Type B pancreatic cell (in vitro differentiated cells): ENCODE data around the gene NKPD1. TPM values are rescaled to one million over a fixed set of nuclear protein-coding genes. Genes with fewer than 3 reads are reported as not detected.
A peak's percentile ranks its signal among the peaks of the same experiment; 100 is the strongest.

Experiments
- DNase-seq: peaks from one replicate; pipeline ENCODE4 v3.0.0; 2021; ENCODE audit warnings: mixed read lengths; ENCODE audit not compliant: unreplicated experiment; ENCODE audit errors: extremely low spot score
- H3K27ac Mint-ChIP-seq: 2 replicates; pipeline ENCODE4 v1.8.0; 2021; ENCODE audit warnings: mild to moderate bottlenecking, mixed read lengths
- H3K27me3 Mint-ChIP-seq: 2 replicates; pipeline ENCODE4 v1.8.0; 2021; ENCODE audit warnings: mixed read lengths
- H3K36me3 Mint-ChIP-seq: 2 replicates; pipeline ENCODE4 v1.8.0; 2021; ENCODE audit warnings: mixed read lengths
- H3K4me1 Mint-ChIP-seq: one replicate; pipeline ENCODE4 v1.8.0; 2021; ENCODE audit warnings: mixed read lengths; ENCODE audit not compliant: unreplicated experiment
- H3K4me3 Mint-ChIP-seq: 2 replicates; pipeline ENCODE4 v1.8.0; 2021; ENCODE audit warnings: mild to moderate bottlenecking, mixed read lengths
- H3K9me3 Mint-ChIP-seq: 2 replicates; pipeline ENCODE4 v1.8.0; 2021; ENCODE audit warnings: mixed read lengths
- total RNA-seq: library from RNA; stranded (reverse); gene quantifications from 2 replicates; pipeline ENCODE4 v1.2.1, GENCODE V29; 2021; ENCODE audit warnings: low replicate concordance
- TF ChIP-seq, protein P1 (sequence below): fragments of 200-600 bp; sonication (generic); conservative IDR thresholded peaks from 2 replicates; pipeline ENCODE4 v1.5.0; 2021; ENCODE audit warnings: antibody characterized with exemption, mild to moderate bottlenecking

NKPD1 gene
- total RNA-seq, 1 donor from 2014 or later = 0.56 TPM

DNA sequence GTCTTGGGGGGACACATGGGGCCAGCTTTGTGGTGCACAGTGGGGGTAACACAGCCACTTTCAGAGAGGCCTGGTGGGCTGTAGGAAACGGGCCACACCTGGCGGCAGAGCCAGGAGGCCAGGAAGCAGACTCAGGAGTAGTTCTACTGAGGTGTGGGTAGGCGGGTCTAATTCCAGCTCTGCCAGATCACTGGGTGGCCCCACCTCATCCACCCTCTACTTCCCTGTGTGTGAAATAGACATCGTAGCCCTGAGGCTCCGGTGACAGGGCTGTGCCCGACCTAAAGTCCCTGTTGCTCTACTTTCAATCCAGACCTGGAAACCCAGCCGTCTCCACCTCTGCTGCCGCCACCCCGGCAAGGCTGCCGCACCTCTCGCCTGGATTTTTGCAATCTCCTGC lies 4.0 kb downstream of the NKPD1 start:
- Mint-ChIP-seq H3K9me3 (no peaks in the 10 kb centered on the region), H3K4me3 (peak overlapping the region; percentile 68), H3K36me3 (no peaks in the 10 kb centered on the region), H3K27ac (peak overlapping the region; percentile 95), H3K4me1 (peaks cover 19% of the 10 kb centered on the region), H3K27me3 (peaks cover 31% of the 10 kb centered on the region)
- no peak for DNase-seq
- TF ChIP-seq, protein P1, sequence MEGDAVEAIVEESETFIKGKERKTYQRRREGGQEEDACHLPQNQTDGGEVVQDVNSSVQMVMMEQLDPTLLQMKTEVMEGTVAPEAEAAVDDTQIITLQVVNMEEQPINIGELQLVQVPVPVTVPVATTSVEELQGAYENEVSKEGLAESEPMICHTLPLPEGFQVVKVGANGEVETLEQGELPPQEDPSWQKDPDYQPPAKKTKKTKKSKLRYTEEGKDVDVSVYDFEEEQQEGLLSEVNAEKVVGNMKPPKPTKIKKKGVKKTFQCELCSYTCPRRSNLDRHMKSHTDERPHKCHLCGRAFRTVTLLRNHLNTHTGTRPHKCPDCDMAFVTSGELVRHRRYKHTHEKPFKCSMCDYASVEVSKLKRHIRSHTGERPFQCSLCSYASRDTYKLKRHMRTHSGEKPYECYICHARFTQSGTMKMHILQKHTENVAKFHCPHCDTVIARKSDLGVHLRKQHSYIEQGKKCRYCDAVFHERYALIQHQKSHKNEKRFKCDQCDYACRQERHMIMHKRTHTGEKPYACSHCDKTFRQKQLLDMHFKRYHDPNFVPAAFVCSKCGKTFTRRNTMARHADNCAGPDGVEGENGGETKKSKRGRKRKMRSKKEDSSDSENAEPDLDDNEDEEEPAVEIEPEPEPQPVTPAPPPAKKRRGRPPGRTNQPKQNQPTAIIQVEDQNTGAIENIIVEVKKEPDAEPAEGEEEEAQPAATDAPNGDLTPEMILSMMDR = no peak

DNA sequence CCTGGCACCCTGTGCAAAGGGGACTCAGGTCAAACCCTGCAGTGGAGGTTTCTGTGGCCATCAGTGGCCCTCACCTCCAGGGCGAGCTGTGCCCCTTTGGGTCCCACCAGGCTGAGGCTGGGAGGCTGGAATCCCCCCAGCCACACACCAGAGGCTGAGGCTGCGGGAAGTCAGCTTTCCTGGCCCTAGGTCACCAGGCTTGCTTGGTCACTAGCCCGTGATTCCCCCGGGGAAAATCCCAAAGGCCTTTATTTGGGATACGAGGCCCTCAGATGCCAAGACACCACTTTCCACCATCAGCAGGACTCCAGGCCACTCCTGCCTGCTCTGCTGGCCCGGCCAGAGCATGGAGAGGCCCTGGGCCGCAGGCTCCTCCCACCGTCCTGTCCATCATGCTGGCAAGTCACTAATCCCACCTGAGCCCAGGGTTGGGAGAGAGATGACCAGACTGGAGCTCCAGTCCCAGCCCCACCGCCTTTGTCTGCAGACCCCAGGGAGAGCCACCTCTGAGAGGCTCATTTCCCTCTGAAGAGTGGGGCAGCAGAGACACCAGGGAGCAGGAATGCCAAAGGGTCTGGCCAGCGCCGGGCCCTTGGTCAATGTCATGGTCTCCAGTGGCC lies 4.7 kb downstream of the NKPD1 start:
- H3K36me3 Mint-ChIP-seq = no peaks in the 10 kb centered on the region
- H3K4me1 Mint-ChIP-seq = peaks cover 19% of the 10 kb centered on the region
- H3K27me3 Mint-ChIP-seq = peaks cover 36% of the 10 kb centered on the region
- no peak overlapping the region for H3K4me3 Mint-ChIP-seq
- TF ChIP-seq, protein P1 = no peak
- DNase-seq = no peak
- no peaks in the 10 kb centered on the region for H3K9me3 Mint-ChIP-seq
- peak overlapping the region; percentile 95 for H3K27ac Mint-ChIP-seq

DNA sequence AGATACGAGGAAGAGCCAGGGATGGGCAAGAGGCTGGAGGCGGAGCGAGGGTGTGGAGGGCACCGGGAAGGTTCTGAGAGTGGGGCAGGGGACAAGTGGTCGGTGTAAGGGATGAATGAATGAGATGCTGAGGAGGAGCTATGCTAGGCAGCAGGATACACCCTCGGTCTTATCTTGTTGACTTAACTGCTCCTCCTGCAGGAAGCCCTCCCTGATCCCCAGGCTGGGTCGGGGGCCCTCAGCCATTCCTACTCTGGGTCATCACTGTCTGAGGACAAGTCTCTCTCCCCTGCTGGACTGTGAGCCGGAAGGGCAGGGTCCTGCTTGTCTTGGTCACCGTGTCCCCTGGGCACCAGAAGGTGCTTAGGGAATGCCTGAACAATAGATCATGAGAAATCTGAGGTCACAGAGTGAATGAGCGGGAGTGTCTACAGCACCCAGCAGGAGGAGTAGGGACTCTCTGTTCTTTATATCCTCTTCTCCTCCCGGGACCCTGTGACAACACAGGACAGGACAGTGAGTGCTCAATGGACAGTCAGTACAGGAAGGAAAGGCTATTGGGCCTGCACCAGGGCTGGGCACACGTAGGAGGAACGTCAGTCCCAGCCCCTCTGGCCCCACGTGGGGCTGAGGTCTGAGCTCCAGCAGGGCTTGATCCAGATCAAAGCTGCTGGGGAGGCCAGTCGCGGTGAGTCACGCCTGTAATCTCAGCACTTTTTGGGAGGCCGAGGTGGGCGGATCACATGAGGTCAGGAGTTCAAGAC lies 6.5 kb downstream of the NKPD1 start:
- no peak for DNase-seq
- TF ChIP-seq, protein P1 = no peak
- Mint-ChIP-seq H3K36me3 (no peaks in the 10 kb centered on the region), H3K4me3 (peak overlapping the region; percentile 81), H3K4me1 (peaks cover 19% of the 10 kb centered on the region), H3K9me3 (no peaks in the 10 kb centered on the region), H3K27ac (peak overlapping the region; percentile 34), H3K27me3 (peaks cover 32% of the 10 kb centered on the region)

DNA sequence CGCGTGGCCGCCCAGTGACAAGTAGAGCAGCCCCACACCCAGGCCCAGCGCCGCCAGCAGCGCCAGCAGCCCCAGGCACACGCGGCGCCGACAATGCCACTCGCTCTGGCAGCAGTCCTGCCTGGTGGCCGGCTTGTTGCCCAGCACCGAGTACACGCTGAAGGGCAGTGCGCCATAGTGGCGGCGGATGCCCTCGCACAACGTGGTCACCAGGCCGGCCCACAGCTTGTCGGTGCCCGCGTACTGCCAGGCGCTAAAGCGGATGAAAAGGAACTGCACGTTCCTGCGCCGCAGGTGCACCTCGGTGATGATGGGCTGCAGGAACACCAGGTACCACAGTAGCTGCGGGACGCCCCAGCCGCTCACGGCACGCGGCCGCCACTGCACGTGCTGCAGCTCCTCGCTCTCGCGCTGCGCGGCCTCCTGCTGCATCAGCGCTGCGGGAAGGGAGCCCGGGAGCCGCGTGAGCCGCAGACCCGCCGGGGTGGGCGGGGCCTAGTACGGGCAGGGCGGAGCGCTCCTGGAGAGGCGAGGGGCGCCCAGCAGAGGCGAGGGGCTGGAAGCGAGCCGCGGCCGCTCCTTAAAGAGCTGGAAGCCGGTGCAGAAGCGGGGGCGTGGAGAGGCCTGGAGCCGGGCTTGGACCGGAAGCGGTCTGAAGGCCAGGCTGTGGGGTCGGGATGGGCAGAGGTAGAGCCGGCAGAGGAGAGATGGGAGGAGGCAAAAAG lies 7.3 kb downstream of the NKPD1 start:
- Mint-ChIP-seq H3K27ac (peak overlapping the region; percentile 34), H3K4me3 (peak overlapping the region; percentile 81), H3K36me3 (no peaks in the 10 kb centered on the region), H3K9me3 (no peaks in the 10 kb centered on the region), H3K27me3 (peaks cover 32% of the 10 kb centered on the region), H3K4me1 (peaks cover 19% of the 10 kb centered on the region)
- no peak for DNase-seq
- TF ChIP-seq, protein P1 = no peak

DNA sequence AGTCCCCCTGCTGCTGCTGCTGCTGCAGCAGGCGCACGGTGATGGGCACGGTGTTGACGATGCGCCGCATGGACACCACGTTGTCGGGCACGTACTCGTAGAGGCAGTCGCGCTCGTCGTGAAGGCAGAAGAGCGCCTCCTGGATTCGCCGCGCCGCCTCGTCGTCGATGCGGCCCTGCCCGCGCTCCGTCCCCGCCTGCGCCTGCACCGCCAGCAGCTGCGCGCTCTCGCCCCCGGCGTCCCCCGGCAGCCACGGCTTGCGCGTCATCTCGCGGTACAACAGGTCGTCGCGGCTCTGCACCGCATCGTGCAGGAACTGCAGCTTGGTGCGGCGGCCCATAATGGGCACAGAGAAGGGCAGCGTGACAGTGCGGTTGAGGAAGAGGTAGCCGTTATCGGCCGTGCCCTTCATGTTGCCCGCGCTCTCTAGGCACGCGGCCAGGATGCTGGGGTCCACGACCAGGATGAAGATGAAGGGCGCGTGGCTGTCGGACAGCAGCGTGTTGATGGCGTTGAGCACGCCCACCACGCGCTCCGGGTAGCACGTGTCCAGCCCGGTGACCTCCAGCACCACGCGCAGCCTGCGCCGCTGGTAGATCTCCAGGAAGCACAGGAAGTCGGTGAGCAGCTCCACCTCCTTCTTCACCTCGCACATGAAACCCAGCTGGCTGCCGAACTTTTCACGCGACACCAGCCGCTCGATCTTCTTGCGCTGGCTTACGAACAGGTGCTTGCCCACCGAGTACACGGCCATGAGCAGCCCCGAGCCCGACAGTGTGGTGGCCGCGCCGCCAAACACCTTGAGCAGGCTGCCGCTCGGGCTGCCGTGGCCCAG lies 8.1 kb downstream of the NKPD1 start:
- H3K4me3 Mint-ChIP-seq = no peak overlapping the region
- peaks cover 32% of the 10 kb centered on the region for H3K27me3 Mint-ChIP-seq
- H3K9me3 Mint-ChIP-seq = no peaks in the 10 kb centered on the region
- peaks cover 15% of the 10 kb centered on the region for H3K4me1 Mint-ChIP-seq
- TF ChIP-seq, protein P1 = no peak
- no peaks in the 10 kb centered on the region for H3K36me3 Mint-ChIP-seq
- H3K27ac Mint-ChIP-seq = no peak overlapping the region
- DNase-seq = no peak
